Stimulated activated CD4-positive, alpha-beta T cell treated with anti-CD3 and anti-CD28 coated beads, TNF-alpha, amount 100 ng/mL, for 24 hours (primary cell): Measurements from ENCODE around the gene RHCE.
"Not testable (repeated sequence)": the region's sequence is repeated elsewhere in the genome, so short reads cannot be mapped to it uniquely, and the experiment has no call there.

Experiments
- DNase-seq, 3 experiments: peaks; one replicate each; pipeline ENCODE4 v3.0.0-alpha.2; 2020; ENCODE audit warnings: low read depth in 3 of 3

RHCE gene

DNA sequence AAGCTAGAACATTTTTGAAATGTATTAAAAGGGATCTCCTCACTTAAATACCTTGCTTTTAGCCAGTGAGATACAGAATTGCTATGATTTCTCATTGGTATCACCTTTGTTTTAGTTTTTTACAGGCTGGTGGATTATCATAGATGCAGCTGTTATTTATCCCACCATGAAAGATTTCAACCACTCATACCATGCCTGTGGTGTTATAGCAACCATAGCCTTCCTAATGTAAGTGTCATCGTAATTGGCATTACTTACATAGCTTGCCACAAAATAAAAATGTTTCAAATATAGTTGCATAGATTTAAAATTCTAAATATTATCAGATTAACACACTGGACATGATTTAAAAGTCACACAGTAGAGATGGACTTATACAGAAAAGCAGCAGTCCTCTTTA lies 77.8 kb downstream of the RHCE start:
- no peak for DNase-seq

GRCh38 chr1:25341746-25342145 lies 78.9 kb downstream of the RHCE start:
- no peak for DNase-seq

- no peak for DNase-seq
Observed at GRCh38 chr1:25338986-25339385, 81.6 kb downstream of the RHCE start.

DNA sequence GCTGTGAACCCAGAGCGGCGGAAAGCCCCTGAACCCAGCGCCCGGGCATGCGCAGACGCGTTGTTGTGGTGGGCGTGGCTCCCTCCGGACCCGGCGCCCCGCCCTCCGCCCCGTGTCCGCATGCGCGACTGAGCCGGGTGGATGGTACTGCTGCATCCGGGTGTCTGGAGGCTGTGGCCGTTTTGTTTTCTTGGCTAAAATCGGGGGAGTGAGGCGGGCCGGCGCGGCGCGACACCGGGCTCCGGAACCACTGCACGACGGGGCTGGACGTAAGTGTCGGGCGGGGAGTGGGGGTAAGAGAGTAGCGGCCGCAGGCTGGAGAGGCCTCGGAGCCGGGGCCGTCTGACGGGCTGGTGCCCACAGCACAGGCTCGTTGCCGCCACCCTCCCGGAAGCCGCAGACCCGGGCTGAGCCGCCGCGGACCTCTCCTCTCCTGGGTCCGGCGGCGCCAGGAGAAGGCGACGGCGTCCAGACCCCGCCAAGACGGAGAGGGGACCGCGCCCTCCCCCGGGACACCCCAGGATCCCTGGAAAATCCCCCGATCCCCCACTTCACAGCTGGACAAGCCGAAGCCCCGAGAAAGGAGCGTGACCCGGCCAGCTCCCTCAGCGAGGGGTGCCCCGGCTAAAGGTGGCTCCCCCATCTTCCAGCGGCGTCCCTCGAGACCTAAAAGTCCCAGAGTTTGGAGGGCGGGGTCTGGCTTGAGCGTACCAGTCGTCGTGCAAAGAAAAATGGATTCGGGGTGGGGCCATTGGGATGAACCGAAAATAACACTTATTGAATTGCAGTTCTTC lies 82.2 kb downstream of the RHCE start, which contains the start of gene TMEM50A:
TSS of gene TMEM50A (plus strand) at position 147 of the 794 bp plus-strand sequence. CDS start 2,153 bp downstream, outside the sequence.
- peak; percentile 70 to 87 (median 76) for DNase-seq

DNA sequence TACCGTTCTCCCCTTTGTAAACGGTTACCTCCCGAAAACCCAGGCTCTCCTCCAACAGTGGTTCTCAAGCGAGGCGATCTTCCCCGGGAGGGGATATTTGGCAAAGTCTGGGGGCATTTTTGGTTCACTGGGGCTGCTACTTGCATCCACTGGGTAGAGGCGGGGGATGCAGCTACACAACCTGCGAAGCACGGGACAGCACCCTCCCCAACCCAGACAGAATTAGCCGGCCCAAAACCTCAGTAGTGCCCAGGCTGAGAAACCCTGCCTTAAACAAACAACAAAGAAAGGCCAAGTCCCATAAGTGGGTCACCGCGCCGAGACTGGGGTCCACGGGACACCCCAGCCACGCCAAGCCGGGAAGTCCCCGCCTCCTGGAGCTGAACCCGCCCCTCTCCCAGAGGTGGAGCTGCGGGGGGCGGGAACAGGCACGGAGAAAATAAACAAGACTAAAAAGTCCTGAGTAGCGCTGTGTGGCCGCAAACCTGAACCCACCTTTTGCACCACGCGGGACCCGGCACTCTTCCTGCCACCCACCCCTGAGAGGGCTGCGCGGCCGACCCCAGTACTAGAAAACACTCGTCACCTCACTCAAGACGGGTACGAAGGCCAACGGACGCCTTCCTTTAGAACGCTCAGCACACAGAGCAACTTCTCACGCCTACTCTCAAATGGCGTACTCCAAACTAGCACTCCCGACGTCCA lies 83.0 kb downstream of the RHCE start:
- DNase-seq, result not testable (repeated sequence)

- DNase-seq, result peak in 1 of 3 experiments; percentile 16
Observed at GRCh38 chr1:25336922-25337354, 83.7 kb downstream of the RHCE start.

GRCh38 chr1:25329950-25330349 lies 90.7 kb downstream of the RHCE start:
- DNase-seq, result not testable (repeated sequence)

GRCh38 chr1:25329336-25329735 lies 91.3 kb downstream of the RHCE start:
- not testable (repeated sequence) for DNase-seq

DNA sequence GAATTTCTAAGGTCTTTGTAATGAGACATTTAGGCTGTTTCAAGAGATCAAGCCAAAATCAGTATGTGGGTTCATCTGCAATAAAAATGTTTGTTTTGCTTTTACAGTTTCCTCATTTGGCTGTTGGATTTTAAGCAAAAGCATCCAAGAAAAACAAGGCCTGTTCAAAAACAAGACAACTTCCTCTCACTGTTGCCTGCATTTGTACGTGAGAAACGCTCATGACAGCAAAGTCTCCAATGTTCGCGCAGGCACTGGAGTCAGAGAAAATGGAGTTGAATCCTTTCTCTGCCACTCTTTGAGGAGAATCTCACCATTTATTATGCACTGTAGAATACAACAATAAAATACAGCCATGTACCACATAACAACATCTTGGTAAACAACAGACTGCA lies 91.8 kb downstream of the RHCE start:
- DNase-seq, result not testable (repeated sequence)

GRCh38 chr1:25327864-25328790 lies 92.5 kb downstream of the RHCE start:
- DNase-seq, result not testable (repeated sequence)

DNA sequence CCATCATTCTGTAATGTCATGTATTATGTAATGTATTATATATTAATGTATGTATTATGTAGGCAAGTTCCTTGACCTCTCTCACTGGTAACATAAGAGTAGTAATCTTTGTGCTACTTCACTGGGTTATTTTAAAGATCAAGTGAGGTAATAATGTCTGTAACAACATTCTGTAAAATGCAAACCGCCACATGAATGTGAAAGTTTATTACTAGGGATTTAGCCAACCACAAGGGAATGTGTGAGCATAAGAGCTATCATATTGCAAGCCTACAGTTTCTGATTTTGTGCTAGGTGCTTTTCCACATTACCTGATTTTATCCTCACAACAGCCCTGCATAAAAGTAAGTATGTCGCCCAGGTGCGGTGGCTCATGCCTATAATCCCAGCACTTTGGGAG lies 96.2 kb downstream of the RHCE start:
- not testable (repeated sequence) for DNase-seq

- not testable (repeated sequence) for DNase-seq
Observed at GRCh38 chr1:25322127-25322526, 98.5 kb downstream of the RHCE start.

DNA sequence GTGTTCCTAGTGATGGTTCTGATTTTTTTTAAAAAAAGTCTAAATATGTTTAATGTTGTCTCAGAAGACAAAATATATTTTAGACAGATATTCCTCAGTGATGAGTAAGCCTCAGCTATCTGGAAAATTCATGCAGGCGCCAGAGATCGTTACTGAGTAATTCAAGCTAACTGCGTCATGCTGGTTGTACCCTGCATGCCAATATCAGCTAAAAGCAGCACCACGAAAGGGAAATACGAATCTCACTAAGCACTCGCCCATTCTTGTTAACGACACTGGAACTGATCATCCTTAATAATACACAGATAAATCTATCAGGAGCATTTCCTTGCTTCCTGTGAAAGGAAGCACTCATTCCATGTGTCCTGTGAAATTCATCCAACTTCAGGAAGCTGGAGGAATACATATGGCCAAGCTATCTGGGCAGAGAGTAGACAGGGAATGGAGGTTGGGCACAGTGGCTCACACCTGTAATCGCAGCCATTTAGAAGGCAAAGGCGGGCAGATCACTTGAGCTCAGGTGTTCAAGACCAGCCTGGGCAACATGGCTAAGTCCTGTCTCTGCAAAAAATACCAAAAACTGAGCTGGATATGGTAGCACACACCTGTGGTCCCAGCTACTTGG lies 100.2 kb downstream of the RHCE start:
- not testable (repeated sequence) for DNase-seq

DNA sequence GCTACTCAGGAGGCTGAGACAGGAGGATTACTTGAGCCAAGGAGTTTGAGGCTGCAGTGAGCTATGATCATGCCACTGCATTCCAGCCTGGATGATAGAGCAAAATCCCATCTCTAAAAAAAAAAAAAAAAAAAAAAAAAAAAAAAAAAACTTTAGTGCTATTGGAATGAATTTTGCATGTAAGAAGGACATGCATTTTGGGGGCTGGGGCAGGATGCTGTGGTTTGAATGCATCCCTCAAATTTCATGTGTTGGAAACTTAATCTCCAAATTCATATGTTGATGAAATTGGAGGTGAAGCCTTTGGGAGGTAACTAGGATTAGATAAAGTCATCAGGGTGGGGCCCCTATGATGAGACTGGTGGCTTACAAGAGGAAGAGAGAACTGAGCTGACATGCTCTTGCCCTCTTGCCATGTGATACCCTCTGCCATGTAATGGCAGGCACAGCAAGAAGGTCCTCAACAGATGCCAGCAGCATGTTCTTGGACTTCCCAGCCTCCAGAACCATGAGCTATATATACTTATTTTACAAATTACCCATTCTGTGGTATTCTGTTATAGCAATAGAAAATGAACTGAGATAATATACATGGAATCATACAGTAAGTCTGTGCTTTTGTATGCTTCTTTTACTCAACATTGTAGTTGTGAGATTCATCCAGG lies 107.7 kb downstream of the RHCE start:
- not testable (repeated sequence) for DNase-seq
